Measurements from ENCODE around the gene MAPKAPK3.

The MAPKAPK3 gene

GRCh38 chr3:50609763-50610085, 7.2 kb upstream of the MAPKAPK3 start:
- no peaks in the 10 kb centered on the region for H3K9me3 ChIP-seq (ENCODE audit: control insufficient read depth, insufficient read depth, low read length)
- H3K4me1 ChIP-seq (ENCODE audit: control insufficient read depth, insufficient read depth, low read length): no peaks in the 10 kb centered on the region
- H3K4me3 ChIP-seq (ENCODE audit: low read length): no peak overlapping the region
- peaks cover 18% of the 10 kb centered on the region; the same call in 1 of the 2 replicates for H3K27me3 ChIP-seq (ENCODE audit: control insufficient read depth, insufficient read depth, low read length)
- H3K27ac ChIP-seq (ENCODE audit: low read length): no peak overlapping the region
- no peaks in the 10 kb centered on the region for H3K36me3 ChIP-seq (ENCODE audit: control insufficient read depth, insufficient read depth, low read length)
- no peak for DNase-seq (ENCODE audit: low read depth, low spot score)
- WGBS (ENCODE audit: insufficient coverage, insufficient read length): no CpG with 5 or more reads among the region's 3 CpGs

DNA sequence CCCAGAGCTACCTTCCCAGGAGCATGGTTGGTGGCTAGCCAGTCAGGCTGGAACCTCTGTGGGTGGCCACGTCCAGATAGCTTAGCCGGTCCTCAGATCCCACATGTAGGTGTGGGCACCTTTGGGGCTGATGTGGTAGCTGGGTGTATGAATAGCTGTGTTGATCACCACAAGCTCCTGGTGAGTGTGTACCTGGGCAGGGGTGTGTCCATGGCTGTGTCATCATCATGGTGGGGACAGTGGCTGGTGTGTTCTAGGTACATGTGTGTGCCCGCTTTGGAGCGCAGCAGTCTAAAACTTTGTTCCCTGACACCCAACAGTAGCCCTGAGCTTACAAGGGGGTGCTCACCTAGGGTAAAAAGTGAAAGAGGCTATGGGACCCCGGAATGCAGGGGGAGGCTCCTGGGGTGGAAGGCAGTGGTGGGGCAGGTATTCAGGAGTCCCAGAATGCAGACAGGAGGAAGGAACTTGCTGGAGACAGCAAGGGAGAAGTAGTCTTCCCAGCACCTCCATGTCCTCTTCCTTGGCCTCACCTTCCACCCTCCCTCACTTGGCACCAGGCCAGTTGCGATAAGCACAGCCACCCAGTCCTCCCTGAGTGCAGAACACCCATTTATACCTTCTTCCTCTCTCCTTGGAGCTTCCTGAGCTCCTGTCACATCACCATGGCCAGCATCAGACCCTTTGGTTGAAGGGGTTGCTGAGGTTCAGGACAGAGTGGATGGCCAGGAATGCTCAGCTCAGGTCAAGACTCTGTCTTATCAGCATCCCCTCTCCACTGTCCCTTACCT, 6.6 kb upstream of the MAPKAPK3 start:
- Histone ChIP-seq H3K27ac (ENCODE audit: low read length) (no peak overlapping the region), H3K4me3 (ENCODE audit: low read length) (no peak overlapping the region), H3K36me3 (ENCODE audit: control insufficient read depth, insufficient read depth, low read length) (no peaks in the 10 kb centered on the region), H3K9me3 (ENCODE audit: control insufficient read depth, insufficient read depth, low read length) (no peaks in the 10 kb centered on the region), H3K27me3 (ENCODE audit: control insufficient read depth, insufficient read depth, low read length) (peaks cover 18% of the 10 kb centered on the region; the same call in 1 of the 2 replicates), H3K4me1 (ENCODE audit: control insufficient read depth, insufficient read depth, low read length) (no peaks in the 10 kb centered on the region)
- no peak for DNase-seq (ENCODE audit: low read depth, low spot score)
- no CpG with 5 or more reads among the region's 6 CpGs for WGBS (ENCODE audit: insufficient coverage, insufficient read length)

GRCh38 chr3:50610992-50611463, 5.9 kb upstream of the MAPKAPK3 start:
- no CpG with 5 or more reads among the region's 10 CpGs for WGBS (ENCODE audit: insufficient coverage, insufficient read length)
- H3K36me3 ChIP-seq (ENCODE audit: control insufficient read depth, insufficient read depth, low read length): no peaks in the 10 kb centered on the region
- no peaks in the 10 kb centered on the region for H3K4me1 ChIP-seq (ENCODE audit: control insufficient read depth, insufficient read depth, low read length)
- no peak for DNase-seq (ENCODE audit: low read depth, low spot score)
- no peak overlapping the region for H3K27ac ChIP-seq (ENCODE audit: low read length)
- H3K27me3 ChIP-seq (ENCODE audit: control insufficient read depth, insufficient read depth, low read length): peaks cover 18% of the 10 kb centered on the region; the same call in 1 of the 2 replicates
- H3K4me3 ChIP-seq (ENCODE audit: low read length): peak overlapping the region; percentile 47; the same call in 1 of the 2 replicates
- no peaks in the 10 kb centered on the region for H3K9me3 ChIP-seq (ENCODE audit: control insufficient read depth, insufficient read depth, low read length)

DNA sequence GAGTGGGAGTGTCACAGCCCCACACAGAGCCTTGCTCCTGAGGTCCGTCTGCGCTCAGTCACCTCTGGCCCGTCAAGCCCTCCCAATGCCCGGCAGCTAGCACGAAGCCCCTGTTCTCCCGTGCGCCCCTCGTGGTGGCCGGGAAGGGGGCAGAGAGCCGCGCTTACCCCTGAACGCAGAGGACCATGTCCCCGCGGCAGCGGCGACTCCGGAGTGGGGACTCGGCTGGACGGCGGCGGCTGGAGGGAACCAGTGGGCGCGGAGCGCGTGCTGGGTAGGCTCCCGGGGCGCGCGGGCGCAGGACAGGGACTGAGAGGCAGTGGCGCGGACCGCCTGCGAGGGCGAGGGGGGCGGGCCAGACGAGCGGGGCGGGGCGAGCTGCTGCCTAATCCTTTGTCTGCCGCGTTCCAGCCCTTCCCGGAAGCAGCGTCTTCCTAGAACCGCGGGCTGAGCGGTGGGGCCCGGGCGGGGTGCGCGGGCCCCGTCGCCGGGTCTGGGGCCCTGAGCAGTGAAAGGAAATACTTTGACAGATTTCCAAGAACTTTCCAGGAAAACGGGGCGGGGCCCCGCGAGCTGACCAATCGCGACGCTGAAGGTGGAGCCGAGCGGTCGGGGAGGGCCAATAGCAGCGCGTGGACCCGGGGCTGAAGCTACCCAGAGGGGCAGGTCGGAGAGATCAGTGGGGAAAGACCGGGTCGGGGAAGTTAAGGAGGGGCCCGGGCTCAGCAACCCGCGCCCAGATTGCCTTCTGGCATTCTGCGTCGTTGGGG, 5.3 kb upstream of the MAPKAPK3 start, which contains the start of gene CISH:
CISH (minus strand) TSS at position 311 of the 770 bp plus-strand sequence; CDS start at position 187, 124 bp downstream.
- Histone ChIP-seq H3K27me3 (ENCODE audit: control insufficient read depth, insufficient read depth, low read length) (peaks cover 18% of the 10 kb centered on the region; the same call in 1 of the 2 replicates), H3K36me3 (ENCODE audit: control insufficient read depth, insufficient read depth, low read length) (no peaks in the 10 kb centered on the region), H3K9me3 (ENCODE audit: control insufficient read depth, insufficient read depth, low read length) (no peaks in the 10 kb centered on the region), H3K4me1 (ENCODE audit: control insufficient read depth, insufficient read depth, low read length) (no peaks in the 10 kb centered on the region), H3K27ac (ENCODE audit: low read length) (no peak within 1 kb of the TSS), H3K4me3 (ENCODE audit: low read length) (peak within 1 kb of the TSS; percentile 47; the same call in 1 of the 2 replicates)
- no peak for DNase-seq (ENCODE audit: low read depth, low spot score)
- WGBS (ENCODE audit: insufficient coverage, insufficient read length): no CpG with 5 or more reads among the region's 75 CpGs

GRCh38 chr3:50612234-50612882, 4.6 kb upstream of the MAPKAPK3 start:
- H3K27me3 ChIP-seq (ENCODE audit: control insufficient read depth, insufficient read depth, low read length): peaks cover 18% of the 10 kb centered on the region; the same call in 1 of the 2 replicates
- H3K4me1 ChIP-seq (ENCODE audit: control insufficient read depth, insufficient read depth, low read length): no peaks in the 10 kb centered on the region
- no CpG with 5 or more reads among the region's 29 CpGs for WGBS (ENCODE audit: insufficient coverage, insufficient read length)
- no peaks in the 10 kb centered on the region for H3K36me3 ChIP-seq (ENCODE audit: control insufficient read depth, insufficient read depth, low read length)
- H3K27ac ChIP-seq (ENCODE audit: low read length): no peak overlapping the region
- no peak for DNase-seq (ENCODE audit: low read depth, low spot score)
- H3K9me3 ChIP-seq (ENCODE audit: control insufficient read depth, insufficient read depth, low read length): no peaks in the 10 kb centered on the region
- peak overlapping the region; percentile 38; the same call in 1 of the 2 replicates for H3K4me3 ChIP-seq (ENCODE audit: low read length)

DNA sequence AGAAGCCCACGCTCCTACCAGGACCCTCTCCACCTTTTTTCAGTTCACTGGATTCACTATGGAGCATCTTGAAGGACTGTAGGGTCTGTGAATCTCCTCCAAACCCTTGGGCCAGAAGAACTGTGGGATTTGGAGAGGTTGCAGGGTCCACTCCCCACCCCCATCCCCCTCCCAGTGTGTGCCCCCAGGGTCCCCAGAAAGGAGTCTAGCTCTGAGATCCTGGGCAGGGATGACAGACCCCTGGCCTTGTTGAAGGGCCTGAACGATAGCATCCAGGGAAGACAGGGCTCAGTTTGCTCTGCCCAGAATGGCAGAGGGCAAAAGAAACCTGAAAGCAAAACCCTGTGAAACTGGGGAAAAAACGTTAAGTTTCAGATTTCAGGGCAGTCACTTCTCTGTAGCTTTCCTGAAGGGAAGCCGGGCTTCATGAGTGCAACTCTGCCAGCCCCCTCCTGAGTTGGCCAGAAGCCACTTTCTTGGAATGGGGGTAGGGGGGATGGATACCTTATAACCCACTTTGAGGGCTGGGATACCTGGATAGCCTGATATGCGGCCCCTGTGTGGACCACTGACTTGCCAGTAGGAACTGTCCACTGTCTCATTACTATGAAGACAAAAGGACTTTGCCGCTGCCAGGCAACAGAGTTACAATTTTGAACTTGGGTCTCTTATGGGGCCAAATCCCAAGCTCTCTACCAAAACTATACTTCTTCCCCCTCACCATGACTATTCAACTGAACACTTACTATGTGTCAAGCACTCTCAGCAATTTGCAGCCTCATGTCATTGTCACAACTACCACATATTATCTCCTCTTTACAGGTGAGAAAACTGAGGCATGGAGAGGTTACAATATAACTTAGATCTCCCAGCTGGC, 3.7 kb upstream of the MAPKAPK3 start:
- WGBS (ENCODE audit: insufficient coverage, insufficient read length): no CpG with 5 or more reads among the region's 6 CpGs
- Histone ChIP-seq H3K27ac (ENCODE audit: low read length) (no peak overlapping the region), H3K36me3 (ENCODE audit: control insufficient read depth, insufficient read depth, low read length) (no peaks in the 10 kb centered on the region), H3K27me3 (ENCODE audit: control insufficient read depth, insufficient read depth, low read length) (peaks cover 18% of the 10 kb centered on the region; the same call in 1 of the 2 replicates), H3K4me3 (ENCODE audit: low read length) (no peak overlapping the region), H3K9me3 (ENCODE audit: control insufficient read depth, insufficient read depth, low read length) (no peaks in the 10 kb centered on the region), H3K4me1 (ENCODE audit: control insufficient read depth, insufficient read depth, low read length) (no peaks in the 10 kb centered on the region; the same call in 1 of the 2 replicates)
- DNase-seq (ENCODE audit: low read depth, low spot score): no peak

GRCh38 chr3:50615190-50615589, 1.8 kb upstream of the MAPKAPK3 start:
- H3K27ac ChIP-seq (ENCODE audit: low read length): no peak overlapping the region
- no peak for DNase-seq (ENCODE audit: low read depth, low spot score)
- H3K36me3 ChIP-seq (ENCODE audit: control insufficient read depth, insufficient read depth, low read length): no peaks in the 10 kb centered on the region
- no CpG with 5 or more reads among the region's 1 CpG for WGBS (ENCODE audit: insufficient coverage, insufficient read length)
- no peak overlapping the region for H3K4me3 ChIP-seq (ENCODE audit: low read length)
- H3K4me1 ChIP-seq (ENCODE audit: control insufficient read depth, insufficient read depth, low read length): no peaks in the 10 kb centered on the region; the same call in 1 of the 2 replicates
- H3K27me3 ChIP-seq (ENCODE audit: control insufficient read depth, insufficient read depth, low read length): peaks cover 15% of the 10 kb centered on the region; the same call in 1 of the 2 replicates
- no peaks in the 10 kb centered on the region for H3K9me3 ChIP-seq (ENCODE audit: control insufficient read depth, insufficient read depth, low read length)

GRCh38 chr3:50616003-50616769, 765 bp upstream of the MAPKAPK3 start:
- Histone ChIP-seq H3K4me3 (ENCODE audit: low read length) (peak overlapping the region; percentile 25; the same call in 1 of the 2 replicates), H3K36me3 (ENCODE audit: control insufficient read depth, insufficient read depth, low read length) (no peaks in the 10 kb centered on the region), H3K27ac (ENCODE audit: low read length) (no peak overlapping the region), H3K27me3 (ENCODE audit: control insufficient read depth, insufficient read depth, low read length) (peaks cover 9% of the 10 kb centered on the region; the same call in 1 of the 2 replicates), H3K4me1 (ENCODE audit: control insufficient read depth, insufficient read depth, low read length) (no peaks in the 10 kb centered on the region; the same call in 1 of the 2 replicates), H3K9me3 (ENCODE audit: control insufficient read depth, insufficient read depth, low read length) (no peaks in the 10 kb centered on the region)
- no peak for DNase-seq (ENCODE audit: low read depth, low spot score)
- no CpG with 5 or more reads among the region's 24 CpGs for WGBS (ENCODE audit: insufficient coverage, insufficient read length)

GRCh38 chr3:50616770-50617095, 218 bp upstream of the MAPKAPK3 start:
- Histone ChIP-seq H3K36me3 (ENCODE audit: control insufficient read depth, insufficient read depth, low read length) (no peaks in the 10 kb centered on the region), H3K4me3 (ENCODE audit: low read length) (peak overlapping the region; percentile 25; the same call in 1 of the 2 replicates), H3K27ac (ENCODE audit: low read length) (no peak overlapping the region), H3K27me3 (ENCODE audit: control insufficient read depth, insufficient read depth, low read length) (peaks cover 9% of the 10 kb centered on the region; the same call in 1 of the 2 replicates), H3K9me3 (ENCODE audit: control insufficient read depth, insufficient read depth, low read length) (no peaks in the 10 kb centered on the region), H3K4me1 (ENCODE audit: control insufficient read depth, insufficient read depth, low read length) (no peaks in the 10 kb centered on the region; the same call in 1 of the 2 replicates)
- no peak for DNase-seq (ENCODE audit: low read depth, low spot score)
- WGBS (ENCODE audit: insufficient coverage, insufficient read length): no CpG with 5 or more reads among the region's 22 CpGs

All from iPS DF 6.9 (cell line).